Measurements from ENCODE around the gene OR7G3.

The OR7G3 gene

GRCh38 chr19:9086761-9087160 lies 40.0 kb downstream of the OR7G3 start, which contains the start of gene OR1M1:
TSS of gene OR1M1 (plus strand) at chr19:9087061. CDS start at chr19:9093245, 6,184 bp downstream.
- no peak for DNase-seq

- no peak for DNase-seq
These were observed 48.1 kb downstream of the OR7G3 start for GRCh38 chr19:9078651-9079050.

- no peak for DNase-seq
These were observed 49.8 kb downstream of the OR7G3 start for GRCh38 chr19:9076901-9077300.
